SJSA1 (cell line): Measurements from ENCODE around the gene COL16A1. TPM values are rescaled to one million over a fixed set of nuclear protein-coding genes. Genes with fewer than 3 reads are reported as not detected.

Experiments
- DNase-seq, 2 experiments: peaks; one replicate each; pipeline ENCODE4 v3.0.0-alpha.2; 2015 to 2020; ENCODE audit warnings: low spot score in 2 of 2, low read depth in 1 of 2
- H3K27ac ChIP-seq: fragments of 250-450 bp; sonication (Bioruptor Pico); 2 replicates; pipeline ENCODE4 v1.5.1; 2020; ENCODE audit warnings: mild to moderate bottlenecking, moderate library complexity
- H3K27me3 ChIP-seq: fragments of 250-450 bp; sonication (Bioruptor Pico); replicated peaks from 2 replicates; pipeline ENCODE4 v1.5.1; 2020; ENCODE audit warnings: mild to moderate bottlenecking, moderate library complexity
- H3K36me3 ChIP-seq: fragments of 250-450 bp; sonication (Bioruptor Pico); 2 replicates; pipeline ENCODE4 v1.5.1; 2020; ENCODE audit warnings: mild to moderate bottlenecking
- H3K4me1 ChIP-seq: fragments of 250-450 bp; sonication (Bioruptor Pico); replicated peaks from 2 replicates; pipeline ENCODE4 v1.6.1; 2021; ENCODE audit warnings: mild to moderate bottlenecking
- H3K4me3 ChIP-seq: fragments of 250-450 bp; sonication (Bioruptor Pico); 2 replicates; pipeline ENCODE4 v1.5.1; 2020; ENCODE audit warnings: mild to moderate bottlenecking
- H3K9me3 ChIP-seq: fragments of 250-450 bp; sonication (Bioruptor Pico); replicated peaks from 2 replicates; pipeline ENCODE4 v1.5.1; 2020; ENCODE audit warnings: mild to moderate bottlenecking
- total RNA-seq: library from RNA; depleted of rRNA; stranded (reverse); fragments of >200 nt; shearing (Covaris generic); gene quantifications from 2 replicates; pipeline ENCODE4 v1.2.3, GENCODE V29; 2014; rRNA removed

The COL16A1 gene
- total RNA-seq, 1 experiment from 2014 or later = 365 TPM

DNA sequence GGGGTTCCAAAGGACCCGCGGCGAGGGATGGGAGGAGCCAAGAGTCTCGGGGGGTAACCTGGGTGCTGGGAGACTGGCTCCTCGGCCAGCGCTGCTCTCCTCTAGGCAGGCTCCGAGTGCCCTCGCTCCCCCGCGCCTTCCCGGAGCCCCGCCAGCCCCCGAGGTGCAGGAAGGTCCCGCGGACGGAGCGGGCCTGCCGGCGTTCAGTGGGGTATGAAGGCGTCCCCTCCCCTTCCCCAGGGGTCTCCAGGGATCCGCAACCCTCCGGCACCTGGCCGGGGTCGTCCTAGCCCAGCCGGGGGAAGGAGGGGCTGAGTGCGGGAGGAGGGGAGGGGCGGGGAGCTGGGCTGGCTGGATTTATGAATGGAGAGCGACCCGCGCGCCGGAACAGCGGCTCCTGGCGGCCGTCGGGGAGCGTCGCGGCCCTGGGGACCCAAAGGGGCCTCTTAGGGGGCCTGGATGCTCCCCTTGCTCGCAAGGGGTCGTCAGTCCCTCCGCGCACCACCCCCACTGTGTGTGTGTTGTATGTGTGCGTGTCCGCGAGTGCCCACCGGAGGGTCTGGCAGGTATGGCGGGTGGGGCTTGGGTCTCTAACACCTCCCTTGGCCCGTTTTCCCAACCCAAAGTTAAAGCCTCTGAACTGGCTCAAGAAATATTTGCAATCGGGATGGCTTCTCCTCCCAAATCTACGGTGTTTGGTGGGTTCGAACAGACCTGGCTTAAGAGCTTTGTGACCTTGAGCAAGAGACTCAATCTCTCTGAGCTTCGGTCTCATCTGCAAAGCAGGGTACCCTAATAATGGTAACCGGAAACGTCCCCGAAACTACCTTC, 85.7 kb downstream of the COL16A1 start:
- Histone ChIP-seq H3K4me3 (peak overlapping the region; percentile 29), H3K27ac (no peak overlapping the region), H3K27me3 (peaks cover 8% of the 10 kb centered on the region), H3K4me1 (peaks cover 5% of the 10 kb centered on the region), H3K9me3 (no peaks in the 10 kb centered on the region), H3K36me3 (no peaks in the 10 kb centered on the region)
- peak in 1 of 2 experiments; percentile 34 for DNase-seq

DNA sequence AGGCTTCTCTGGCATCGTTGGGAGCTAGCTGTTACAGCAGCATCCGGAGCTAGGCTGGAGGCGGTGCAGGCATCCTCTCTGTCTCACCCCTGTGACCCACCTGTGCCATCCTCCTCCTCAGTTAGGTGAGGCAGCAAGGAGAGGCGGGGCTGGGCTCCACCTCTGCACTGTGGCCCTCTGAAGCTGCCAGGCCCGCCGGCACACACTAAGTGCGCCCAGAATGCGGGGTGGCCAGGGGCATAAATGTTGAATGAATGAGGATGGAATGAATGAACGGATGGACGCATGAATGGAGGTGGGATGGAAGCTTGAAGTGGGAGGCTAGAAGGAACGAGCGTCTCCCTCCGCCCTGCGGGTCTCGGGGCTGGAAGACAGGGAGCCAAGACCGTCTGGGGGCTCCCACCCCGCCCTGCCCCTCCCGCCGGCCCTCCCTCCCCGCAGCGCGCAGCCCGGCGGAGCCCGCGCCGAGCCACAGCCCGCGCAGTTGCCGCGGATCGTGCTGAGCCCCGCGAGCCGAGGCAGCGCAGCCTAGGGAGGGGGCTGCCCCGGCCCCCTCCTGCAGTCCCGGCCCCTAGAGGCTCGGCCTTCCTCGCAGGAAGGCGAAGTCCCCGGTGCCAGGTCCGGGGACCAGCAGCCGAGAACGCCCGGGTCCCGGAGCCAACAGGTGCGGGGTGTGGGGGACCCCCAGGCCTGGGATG, 86.5 kb downstream of the COL16A1 start, which contains the start of gene HCRTR1:
HCRTR1 (plus strand) TSS at position 472 of the 698 bp plus-strand sequence. CDS start 1,504 bp downstream, outside the sequence.
- Histone ChIP-seq H3K4me3 (peak within 1 kb of the TSS; percentile 29), H3K4me1 (peaks cover 5% of the 10 kb centered on the region), H3K36me3 (no peaks in the 10 kb centered on the region), H3K27ac (no peak within 1 kb of the TSS), H3K27me3 (peaks cover 8% of the 10 kb centered on the region), H3K9me3 (no peaks in the 10 kb centered on the region)
- no peak for DNase-seq

DNA sequence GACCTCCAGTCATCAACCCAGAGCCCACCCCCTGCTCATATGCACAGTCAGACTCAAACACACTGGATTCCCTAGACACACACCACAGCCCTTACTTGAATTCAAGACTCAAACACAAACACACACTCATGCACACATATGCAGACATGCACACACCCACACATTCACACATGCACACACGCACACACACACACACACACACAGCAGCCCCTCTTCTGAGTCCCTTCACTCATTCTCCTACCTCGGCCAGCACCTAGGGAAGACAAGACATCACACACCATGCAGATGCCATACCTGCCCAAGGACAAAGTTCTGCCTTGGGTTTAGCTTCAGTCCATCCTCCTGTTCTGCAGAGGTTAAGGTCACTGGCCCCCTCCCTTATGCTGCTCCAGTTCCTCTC, 87.9 kb downstream of the COL16A1 start:
- no peak for DNase-seq
- no peak overlapping the region for H3K27ac ChIP-seq
- no peaks in the 10 kb centered on the region for H3K9me3 ChIP-seq
- no peaks in the 10 kb centered on the region for H3K36me3 ChIP-seq
- peaks cover 8% of the 10 kb centered on the region for H3K27me3 ChIP-seq
- H3K4me3 ChIP-seq = no peak overlapping the region
- peaks cover 5% of the 10 kb centered on the region for H3K4me1 ChIP-seq

DNA sequence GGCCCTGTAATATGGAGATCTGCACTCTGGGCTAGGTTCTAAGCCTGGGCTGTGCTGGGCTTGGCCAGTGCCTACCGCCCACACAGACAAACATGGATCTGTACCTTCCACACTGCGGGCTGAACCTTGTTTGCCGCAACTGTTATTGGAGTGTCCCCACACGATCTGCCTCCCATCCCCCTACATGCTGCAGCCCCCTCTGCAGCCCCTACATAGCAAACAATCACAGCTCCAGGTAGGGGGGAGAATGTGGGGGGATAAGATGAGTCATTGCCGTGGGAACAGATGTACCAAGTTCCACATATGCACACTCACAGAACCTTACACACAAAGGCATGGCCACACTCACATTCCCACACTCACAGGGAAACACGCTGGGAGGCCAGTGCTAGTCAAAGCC, 88.4 kb downstream of the COL16A1 start:
- H3K27me3 ChIP-seq = peaks cover 8% of the 10 kb centered on the region
- no peaks in the 10 kb centered on the region for H3K9me3 ChIP-seq
- no peak for DNase-seq
- H3K4me1 ChIP-seq = peaks cover 5% of the 10 kb centered on the region
- no peak overlapping the region for H3K27ac ChIP-seq
- H3K36me3 ChIP-seq = no peaks in the 10 kb centered on the region
- no peak overlapping the region for H3K4me3 ChIP-seq

DNA sequence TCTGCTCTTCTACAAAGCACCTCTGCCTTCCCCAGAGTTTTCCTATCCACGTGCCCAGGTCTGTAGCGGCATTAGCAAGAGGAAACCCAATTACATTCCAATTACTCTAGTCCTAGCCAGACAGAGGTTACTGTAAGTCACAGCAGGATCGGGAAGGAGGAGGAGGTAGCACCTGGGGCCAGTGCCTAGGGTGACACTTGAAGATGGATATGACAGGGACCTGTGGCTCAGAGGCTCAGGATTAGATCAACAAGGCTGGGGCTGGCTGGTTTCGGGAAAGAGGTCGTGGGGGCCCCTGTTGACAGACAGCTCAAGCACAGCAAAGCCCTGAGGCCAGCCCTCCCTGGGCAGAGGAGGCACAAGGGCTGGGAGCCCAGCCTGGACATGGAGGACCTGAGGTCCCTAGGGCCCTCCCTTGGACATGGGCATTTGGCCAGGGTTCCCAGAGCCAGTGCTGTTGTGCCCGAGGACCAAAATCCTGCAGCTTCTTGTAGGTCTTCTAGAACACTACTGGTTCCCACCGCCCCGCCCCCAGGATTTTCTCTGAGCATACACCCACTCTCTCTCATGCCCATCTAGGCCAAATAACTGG, 89.3 kb downstream of the COL16A1 start:
- no peak for DNase-seq
- H3K27me3 ChIP-seq = peaks cover 8% of the 10 kb centered on the region
- H3K4me1 ChIP-seq = peaks cover 5% of the 10 kb centered on the region
- no peaks in the 10 kb centered on the region for H3K36me3 ChIP-seq
- no peak overlapping the region for H3K27ac ChIP-seq
- H3K4me3 ChIP-seq = no peak overlapping the region
- no peaks in the 10 kb centered on the region for H3K9me3 ChIP-seq

DNA sequence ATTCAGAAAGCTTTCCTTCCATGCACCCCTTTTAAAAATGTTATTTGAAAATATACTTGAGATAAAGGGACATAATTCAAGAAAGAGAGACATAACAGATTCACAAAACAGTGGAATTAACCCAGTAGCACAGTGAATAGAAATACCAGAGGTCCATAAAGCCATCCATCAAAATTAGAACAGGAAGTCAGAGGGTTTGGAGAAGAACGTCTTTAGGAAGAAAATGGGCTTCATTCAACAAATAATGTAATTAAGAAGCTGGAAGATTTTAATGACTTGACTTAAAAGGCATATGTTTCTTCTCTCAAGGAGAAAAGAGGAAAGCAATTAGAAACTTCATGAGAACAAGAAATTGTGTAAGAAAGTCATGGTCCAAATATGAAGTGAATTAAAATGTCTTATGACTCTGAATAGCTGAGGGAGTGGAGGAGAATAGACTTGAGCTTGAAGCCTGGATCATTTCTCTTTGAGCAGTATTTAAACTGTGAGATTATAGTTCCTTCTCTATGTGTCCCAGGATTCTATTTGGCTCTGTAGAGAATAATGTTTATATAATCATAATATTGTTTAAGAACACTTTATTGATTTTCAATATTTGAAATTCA, 94.2 kb downstream of the COL16A1 start:
- Histone ChIP-seq H3K27ac (no peak overlapping the region), H3K9me3 (no peaks in the 10 kb centered on the region), H3K27me3 (no peaks in the 10 kb centered on the region), H3K36me3 (no peaks in the 10 kb centered on the region), H3K4me1 (no peaks in the 10 kb centered on the region), H3K4me3 (no peak overlapping the region)
- no peak for DNase-seq

DNA sequence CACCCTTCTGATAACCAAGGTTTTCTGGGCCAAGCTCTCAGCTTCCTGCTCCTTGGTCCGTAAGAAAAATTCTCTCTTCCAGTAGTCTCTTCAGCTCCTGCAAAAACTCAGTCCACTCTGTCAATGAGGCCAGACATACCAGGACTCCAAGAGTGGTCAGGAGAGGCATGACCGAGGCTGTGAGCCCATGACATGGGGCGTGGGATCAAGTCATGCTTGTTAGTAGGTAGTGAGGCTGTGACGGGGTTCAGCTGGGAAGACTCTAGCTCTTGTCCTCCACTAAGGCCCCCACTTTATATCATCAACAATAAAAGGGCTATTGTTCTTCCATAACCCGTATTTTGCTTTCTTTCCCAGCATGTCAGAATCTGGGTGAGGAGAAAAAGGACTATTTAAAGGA, 96.5 kb downstream of the COL16A1 start:
- H3K4me1 ChIP-seq = no peaks in the 10 kb centered on the region
- H3K9me3 ChIP-seq = no peaks in the 10 kb centered on the region
- no peak for DNase-seq
- no peak overlapping the region for H3K27ac ChIP-seq
- H3K36me3 ChIP-seq = no peaks in the 10 kb centered on the region
- no peaks in the 10 kb centered on the region for H3K27me3 ChIP-seq
- H3K4me3 ChIP-seq = no peak overlapping the region

DNA sequence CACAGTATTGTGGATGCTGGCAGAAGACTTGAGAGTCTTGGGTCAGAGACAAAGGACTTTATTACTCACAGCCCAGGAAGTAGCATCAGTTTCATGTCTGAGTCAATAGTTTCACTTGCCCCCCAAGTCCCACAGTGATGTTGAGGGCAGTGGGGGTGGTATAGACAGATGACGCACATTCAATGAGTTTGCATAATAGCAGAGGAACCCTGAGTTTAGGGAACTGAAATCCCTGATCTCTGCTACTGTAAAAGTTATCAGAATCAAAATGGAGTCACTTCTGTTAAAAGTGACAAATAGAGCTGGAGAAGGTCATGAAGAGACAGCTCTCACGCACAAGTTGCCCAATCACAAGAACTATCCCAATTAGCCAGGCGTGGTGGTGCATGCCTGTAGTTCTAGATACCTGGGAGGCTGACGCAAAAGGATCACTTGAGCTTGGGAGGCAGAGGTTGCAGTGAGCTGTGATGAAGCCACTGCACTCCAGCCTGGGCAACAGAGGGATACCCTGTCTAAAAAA, 97.8 kb downstream of the COL16A1 start:
- no peak for DNase-seq
- no peaks in the 10 kb centered on the region for H3K9me3 ChIP-seq
- no peak overlapping the region for H3K27ac ChIP-seq
- no peaks in the 10 kb centered on the region for H3K36me3 ChIP-seq
- H3K27me3 ChIP-seq = no peaks in the 10 kb centered on the region
- H3K4me3 ChIP-seq = no peak overlapping the region
- H3K4me1 ChIP-seq = no peaks in the 10 kb centered on the region

Other genes with a start within 250 kb of the COL16A1 start
- 14.9 and 25.9 TPM in 2 replicates for gene TINAGL1, start 127.5 kb downstream of the COL16A1 start, total RNA-seq
- not detected in 2 replicates for gene HCRTR1, start 86.3 kb downstream of the COL16A1 start, total RNA-seq
- 68.6 and 76.2 TPM in 2 replicates for gene PEF1, start 59.1 kb downstream of the COL16A1 start, total RNA-seq
- 15.4 and 15.8 TPM in 2 replicates for gene ADGRB2, start 60.3 kb upstream of the COL16A1 start, total RNA-seq
- gene SPOCD1, start 112.0 kb upstream of the COL16A1 start, total RNA-seq = 40.3 and 64.0 TPM in 2 replicates
- 287 and 325 TPM in 2 replicates for gene PTP4A2, start 234.4 kb upstream of the COL16A1 start, total RNA-seq